ENCODE results near the gene SUV39H2. TPM values are rescaled to one million over a fixed set of nuclear protein-coding genes. Genes with fewer than 3 reads are reported as not detected.
"Not testable (repeated sequence)": the region's sequence is repeated elsewhere in the genome, so short reads cannot be mapped to it uniquely, and the experiment has no call there.

SUV39H2 gene
- total RNA-seq, 2 donors from 2014 or later: 34.0 to 35.9 TPM

GRCh38 chr10:14907591-14907990 lies 28.9 kb downstream of the SUV39H2 start:
- DNase-seq (ENCODE audit: low spot score in 2 of 2); H3K27ac Mint-ChIP-seq; ATAC-seq; H3K9me3 Mint-ChIP-seq: not testable (repeated sequence)
- H3K36me3 Mint-ChIP-seq: peaks cover 32 to 79% of the 10 kb centered on the region in 2 donors

GRCh38 chr10:14909101-14909500 lies 30.4 kb downstream of the SUV39H2 start:
- Mint-ChIP-seq H3K36me3 (peaks cover 39 to 87% of the 10 kb centered on the region in 2 donors), H3K27ac (no peak overlapping the region), H3K9me3 (peaks cover 0 to 5% of the 10 kb centered on the region in 2 donors)
- DNase-seq (ENCODE audit: low spot score in 2 of 2) (no peak), ATAC-seq (no peak)

DNA sequence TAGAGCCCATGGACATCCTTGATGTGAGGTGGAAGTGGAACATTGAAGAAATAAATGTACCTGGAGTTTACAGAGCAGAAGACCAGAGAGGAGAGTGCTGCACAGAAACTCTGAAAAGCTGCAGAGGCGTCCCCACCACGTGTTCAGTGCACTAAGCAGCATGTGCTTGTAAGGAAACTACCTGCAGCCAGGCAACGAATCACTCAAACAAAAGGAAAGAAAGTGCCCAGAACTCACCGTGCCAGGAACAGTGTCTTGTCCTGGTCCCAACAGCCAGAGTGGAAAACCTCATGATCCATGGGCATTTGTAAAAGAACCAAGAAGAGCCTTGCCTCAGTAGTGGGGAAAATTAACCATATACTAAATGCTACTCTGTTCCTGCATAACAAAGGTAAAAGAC lies 32.3 kb downstream of the SUV39H2 start:
- peaks cover 0 to 5% of the 10 kb centered on the region in 2 donors for H3K9me3 Mint-ChIP-seq
- peak overlapping the region in 1 of 2 donors; percentile 6 for H3K27ac Mint-ChIP-seq
- ATAC-seq (no peak), DNase-seq (ENCODE audit: low spot score in 2 of 2) (no peak)
- peaks cover 53 to 88% of the 10 kb centered on the region in 2 donors for H3K36me3 Mint-ChIP-seq

GRCh38 chr10:14911801-14912200 lies 33.1 kb downstream of the SUV39H2 start:
- ATAC-seq (no peak), DNase-seq (ENCODE audit: low spot score in 2 of 2) (no peak)
- H3K9me3 Mint-ChIP-seq: peaks cover 0 to 5% of the 10 kb centered on the region in 2 donors
- H3K27ac Mint-ChIP-seq: no peak overlapping the region
- H3K36me3 Mint-ChIP-seq: peaks cover 62 to 91% of the 10 kb centered on the region in 2 donors

GRCh38 chr10:14916600-14916999 lies 37.9 kb downstream of the SUV39H2 start:
- peaks cover 68 to 90% of the 10 kb centered on the region in 2 donors for H3K36me3 Mint-ChIP-seq
- ATAC-seq: no peak
- DNase-seq (ENCODE audit: low spot score in 2 of 2): no peak
- no peak overlapping the region for H3K27ac Mint-ChIP-seq
- no peaks in the 10 kb centered on the region for H3K9me3 Mint-ChIP-seq

DNA sequence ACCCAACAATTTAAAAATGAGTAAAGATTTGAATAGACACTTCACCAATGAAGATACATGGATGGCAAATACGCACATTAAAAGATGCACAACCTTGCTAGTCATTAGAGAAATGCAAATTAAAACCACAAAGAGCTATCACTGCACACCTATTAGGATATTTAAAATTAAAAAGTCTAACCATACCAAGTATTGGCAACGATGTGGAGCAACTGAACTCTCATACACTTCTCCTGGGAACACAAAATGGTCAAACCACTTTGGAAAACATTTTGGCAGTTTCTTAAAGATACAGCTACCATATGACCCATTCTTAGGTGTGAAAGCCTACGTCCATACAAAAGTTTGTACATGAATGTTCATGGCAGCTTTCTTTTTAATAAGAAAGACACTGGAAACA lies 39.2 kb downstream of the SUV39H2 start:
- DNase-seq (ENCODE audit: low spot score in 2 of 2) (no peak), ATAC-seq (no peak)
- Mint-ChIP-seq H3K9me3 (no peaks in the 10 kb centered on the region), H3K27ac (no peak overlapping the region), H3K36me3 (peaks cover 69 to 91% of the 10 kb centered on the region in 2 donors)

GRCh38 chr10:14918964-14919363 lies 40.3 kb downstream of the SUV39H2 start:
- DNase-seq (ENCODE audit: low spot score in 2 of 2) (no peak), ATAC-seq (no peak)
- H3K36me3 Mint-ChIP-seq: peaks cover 63 to 80% of the 10 kb centered on the region in 2 donors
- H3K27ac Mint-ChIP-seq: no peak overlapping the region
- H3K9me3 Mint-ChIP-seq: no peaks in the 10 kb centered on the region

DNA sequence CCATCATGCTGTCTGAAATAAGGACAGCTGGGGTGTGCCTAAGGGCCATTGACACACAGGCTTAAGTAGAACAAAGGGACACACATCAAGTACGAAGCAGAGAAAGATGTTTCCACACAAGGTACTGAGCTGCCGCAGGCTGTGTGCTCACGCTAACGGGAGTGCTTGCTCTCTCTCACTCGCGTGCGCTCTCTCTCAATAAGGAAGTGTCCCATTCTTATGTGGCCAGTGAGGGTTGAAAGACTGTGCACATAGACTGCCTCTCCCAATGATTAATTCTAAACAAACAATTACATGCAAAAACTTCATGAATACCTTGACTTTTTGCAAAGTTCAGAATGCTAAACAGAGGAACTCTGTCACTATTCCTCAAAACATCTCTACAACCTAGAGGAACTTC lies 45.3 kb downstream of the SUV39H2 start:
- H3K27ac Mint-ChIP-seq: no peak overlapping the region
- ATAC-seq (no peak), DNase-seq (ENCODE audit: low spot score in 2 of 2) (no peak)
- H3K9me3 Mint-ChIP-seq: no peaks in the 10 kb centered on the region
- H3K36me3 Mint-ChIP-seq: peaks cover 32 to 55% of the 10 kb centered on the region in 2 donors

GRCh38 chr10:14925268-14925667 lies 46.6 kb downstream of the SUV39H2 start:
- H3K9me3 Mint-ChIP-seq: no peaks in the 10 kb centered on the region
- peaks cover 20 to 43% of the 10 kb centered on the region in 2 donors for H3K36me3 Mint-ChIP-seq
- ATAC-seq (no peak), DNase-seq (ENCODE audit: low spot score in 2 of 2) (no peak)
- no peak overlapping the region for H3K27ac Mint-ChIP-seq

DNA sequence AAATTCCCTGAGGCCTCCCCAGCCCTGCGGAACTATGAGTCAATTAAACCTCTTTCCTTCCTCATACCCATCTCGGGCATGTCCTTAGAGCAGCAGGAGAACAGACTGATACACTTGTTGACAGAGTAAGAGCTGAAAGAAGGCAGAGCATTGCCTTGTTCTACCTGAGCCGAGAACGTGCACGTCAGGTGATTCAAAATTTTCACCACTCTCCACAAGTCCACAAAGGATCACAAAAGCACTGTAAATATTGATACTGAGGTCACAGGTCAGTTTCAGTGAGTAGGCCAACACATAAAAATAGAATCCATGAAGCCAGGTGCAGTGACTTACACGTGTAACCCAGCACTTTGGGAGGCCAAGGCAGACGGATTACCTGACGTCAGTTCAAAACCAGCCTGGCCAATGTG lies 47.4 kb downstream of the SUV39H2 start:
- H3K27ac Mint-ChIP-seq: no peak overlapping the region
- DNase-seq (ENCODE audit: low spot score in 2 of 2) (no peak), ATAC-seq (no peak)
- peaks cover 16 to 36% of the 10 kb centered on the region in 2 donors for H3K36me3 Mint-ChIP-seq
- H3K9me3 Mint-ChIP-seq: no peaks in the 10 kb centered on the region

GRCh38 chr10:14926722-14927416 lies 48.2 kb downstream of the SUV39H2 start:
- Mint-ChIP-seq H3K9me3 (no peaks in the 10 kb centered on the region), H3K27ac (no peak overlapping the region), H3K36me3 (peaks cover 9 to 28% of the 10 kb centered on the region in 2 donors)
- ATAC-seq: no peak
- DNase-seq (ENCODE audit: low spot score in 2 of 2): no peak

- Mint-ChIP-seq H3K36me3 (peaks cover 17 to 27% of the 10 kb centered on the region in 2 donors), H3K9me3 (no peaks in the 10 kb centered on the region), H3K27ac (no peak overlapping the region)
- DNase-seq (ENCODE audit: low spot score in 2 of 2) (no peak), ATAC-seq (no peak)
These were observed 51.9 kb downstream of the SUV39H2 start for GRCh38 chr10:14930610-14931009.

DNA sequence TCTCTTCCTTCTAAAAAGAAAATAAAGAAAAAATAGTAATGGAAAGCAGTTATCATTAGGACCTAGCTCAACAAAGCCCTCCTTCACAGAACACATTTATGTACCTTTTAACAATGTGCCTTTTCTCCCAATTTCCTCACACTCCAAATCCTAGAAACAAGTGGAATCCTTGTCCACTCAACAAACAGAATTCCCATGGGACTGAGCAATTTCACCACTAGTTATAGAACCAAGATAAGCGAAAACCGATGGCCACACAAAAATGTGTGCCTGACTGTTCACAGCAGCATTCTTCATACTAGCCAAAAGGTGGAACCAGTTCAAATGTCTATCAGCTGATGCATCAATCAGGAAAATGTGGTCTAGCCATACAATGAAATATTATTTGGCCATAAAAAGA lies 57.9 kb downstream of the SUV39H2 start:
- no peak for DNase-seq (ENCODE audit: low spot score in 2 of 2)
- Mint-ChIP-seq H3K27ac (no peak overlapping the region), H3K9me3 (no peaks in the 10 kb centered on the region), H3K36me3 (peaks cover 9 to 10% of the 10 kb centered on the region in 2 donors)
- no peak for ATAC-seq

DNA sequence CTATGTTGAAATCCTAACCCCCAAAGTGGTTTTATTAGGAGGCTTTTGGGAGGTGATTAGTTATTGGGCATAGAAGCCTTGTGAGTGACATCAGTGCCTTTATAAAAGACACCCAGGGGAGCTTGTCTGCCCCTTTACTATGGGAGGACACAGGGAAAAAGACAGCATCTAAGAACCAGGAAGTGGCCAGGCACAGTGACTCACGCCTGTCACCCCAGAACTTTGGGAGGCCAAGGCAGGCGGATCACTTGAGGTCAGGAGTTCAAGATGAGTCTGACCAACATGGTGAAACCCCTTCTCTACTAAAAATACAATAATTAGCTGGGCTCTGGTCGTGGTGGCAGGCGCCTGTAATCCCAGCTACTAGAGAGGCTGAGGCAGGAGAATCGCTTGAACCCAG lies 60.3 kb downstream of the SUV39H2 start:
- peak; percentile 43 to 98 for ATAC-seq
- H3K27ac Mint-ChIP-seq, H3K36me3 Mint-ChIP-seq, H3K9me3 Mint-ChIP-seq: not testable (repeated sequence)
- peak in 1 of 2 donors; percentile 79 for DNase-seq (ENCODE audit: low spot score in 2 of 2)

DNA sequence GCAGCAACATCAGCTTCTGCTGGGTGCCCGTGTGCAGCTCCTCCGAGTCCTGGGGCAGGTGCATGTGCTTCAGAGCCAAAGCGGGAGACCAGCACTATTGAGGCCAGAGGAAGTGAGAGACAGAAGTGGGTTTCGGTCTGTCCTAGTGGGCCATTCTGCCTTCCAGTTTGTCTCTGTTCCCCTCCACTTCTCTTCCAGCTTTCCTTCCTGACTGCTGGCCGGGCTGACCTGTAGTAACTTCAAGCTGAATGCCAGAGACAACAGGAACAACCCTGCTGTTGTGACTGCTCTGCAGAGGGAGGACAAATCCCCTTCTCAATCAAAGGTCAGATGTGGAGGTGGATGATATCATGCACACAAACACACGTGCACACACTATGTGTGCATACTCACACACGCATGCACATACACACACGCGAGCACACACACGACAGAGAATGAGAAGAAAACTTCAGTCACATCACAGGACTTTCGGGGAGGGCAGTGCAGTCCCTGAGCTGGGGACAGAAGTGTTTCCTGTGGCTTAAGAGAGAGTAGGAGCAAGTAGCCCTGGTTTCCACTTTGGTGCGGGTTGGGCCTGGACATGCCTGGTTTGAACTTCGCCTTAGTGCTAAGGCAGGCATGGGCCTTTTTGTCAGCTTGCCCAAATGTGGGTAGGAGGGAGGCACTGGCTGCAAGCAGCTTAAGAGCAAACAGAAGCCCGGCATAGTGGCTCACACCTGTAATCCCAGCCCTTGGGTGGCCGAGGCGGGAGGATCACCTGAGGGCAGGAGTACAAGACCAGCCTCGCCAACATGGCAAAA lies 63.7 kb downstream of the SUV39H2 start:
- not testable (repeated sequence) for ATAC-seq; DNase-seq (ENCODE audit: low spot score in 2 of 2); H3K9me3 Mint-ChIP-seq
- H3K27ac Mint-ChIP-seq: peak overlapping the region; percentile 35 to 39
- H3K36me3 Mint-ChIP-seq: peaks cover 6 to 13% of the 10 kb centered on the region in 2 donors

DNA sequence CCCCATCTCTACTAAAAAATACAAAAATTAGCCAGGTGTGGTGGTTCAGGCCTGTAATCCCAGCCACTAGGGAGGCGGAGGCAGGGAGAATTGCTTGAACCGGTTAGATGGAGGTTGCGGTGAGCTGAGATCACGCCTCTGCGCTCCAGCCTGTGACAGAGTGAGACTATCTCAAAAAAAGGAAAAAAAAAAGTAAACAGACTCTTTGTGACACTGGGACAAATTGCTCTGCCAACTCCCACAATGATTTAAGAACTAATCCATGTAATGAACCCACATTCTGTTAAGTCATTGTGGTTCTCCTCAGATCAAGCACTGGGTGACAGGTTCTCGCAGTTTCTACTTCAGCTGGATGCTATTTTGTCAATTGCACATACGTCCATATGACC lies 64.3 kb downstream of the SUV39H2 start:
- not testable (repeated sequence) for ATAC-seq; H3K9me3 Mint-ChIP-seq; DNase-seq (ENCODE audit: low spot score in 2 of 2)
- Mint-ChIP-seq H3K27ac (peak overlapping the region; percentile 35 to 39), H3K36me3 (peaks cover 6 to 13% of the 10 kb centered on the region in 2 donors)

DNA sequence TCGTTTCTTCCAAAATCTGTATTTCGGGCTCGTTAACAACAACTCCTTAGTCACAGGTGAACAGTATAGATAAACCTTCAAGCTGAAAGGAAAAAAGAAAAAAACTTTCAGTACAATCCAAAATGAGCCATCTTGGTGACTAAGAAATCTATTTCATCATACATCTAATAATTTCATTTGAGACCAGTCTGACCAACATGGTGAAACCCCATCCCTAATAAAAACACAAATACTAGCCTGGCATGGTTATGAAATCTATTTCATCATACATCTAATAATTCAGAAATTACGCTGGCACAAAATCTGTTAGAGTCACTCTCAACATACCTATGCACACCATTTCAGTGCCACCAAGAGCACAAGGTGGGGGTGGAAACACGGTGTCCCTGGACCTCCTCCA lies 66.4 kb downstream of the SUV39H2 start:
- peaks cover 6 to 17% of the 10 kb centered on the region in 2 donors for H3K36me3 Mint-ChIP-seq
- no peak for ATAC-seq
- H3K9me3 Mint-ChIP-seq: no peaks in the 10 kb centered on the region
- no peak for DNase-seq (ENCODE audit: low spot score in 2 of 2)
- H3K27ac Mint-ChIP-seq: peak overlapping the region in 1 of 2 donors; percentile 9
